ENCODE measurements around the gene SPATA13. TPM values are rescaled to one million over a fixed set of nuclear protein-coding genes. Genes with fewer than 3 reads are reported as not detected.
A peak's percentile ranks its signal among the peaks of the same experiment; 100 is the strongest.
"Not testable (repeated sequence)": the region's sequence is repeated elsewhere in the genome, so short reads cannot be mapped to it uniquely, and the experiment has no call there.

SPATA13 gene
- total and polyA plus RNA-seq, 4 experiments from 2014 or later, result 43.2 to 110 (median 93.4) TPM

DNA sequence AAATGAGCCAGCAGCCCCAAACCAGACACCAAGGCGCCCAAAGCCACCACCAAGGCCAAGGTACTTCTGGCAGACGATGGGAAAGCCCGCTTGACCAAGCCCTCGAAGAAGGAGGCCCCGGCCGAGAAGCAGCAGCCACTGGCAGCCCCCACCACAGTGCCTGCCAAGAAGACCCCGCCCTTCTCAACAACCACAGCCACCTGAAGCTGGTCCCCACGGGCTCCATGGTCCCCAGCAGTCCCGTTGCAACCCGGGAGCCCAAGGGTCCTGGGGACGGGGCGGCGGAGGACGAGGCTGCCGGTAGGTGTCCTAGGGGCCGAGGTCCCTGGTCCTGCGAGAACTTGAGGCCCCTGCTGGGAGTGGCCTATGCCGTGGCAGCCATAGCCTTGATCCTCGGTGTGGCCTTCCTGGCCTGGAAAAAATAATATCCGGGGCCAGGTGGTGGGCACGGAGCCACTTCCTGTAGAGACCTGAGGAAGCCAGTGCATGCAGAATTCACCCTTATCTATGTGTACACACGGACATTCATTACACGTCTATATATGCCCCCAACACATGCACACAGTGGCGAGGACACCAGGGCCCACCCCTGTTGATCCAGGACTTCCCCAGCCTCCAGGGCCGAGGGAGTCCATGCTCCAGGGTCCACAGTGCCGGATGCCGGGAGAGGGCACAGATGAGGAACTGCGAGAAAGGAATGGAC lies 162.7 kb downstream of the SPATA13 start:
- no peak overlapping the region for H3K27ac Mint-ChIP-seq
- Histone ChIP-seq H3K36me3 (ENCODE audit: insufficient read depth, low read length) (no peaks in the 10 kb centered on the region), H3K4me1 (ENCODE audit: insufficient read depth, low read length) (no peaks in the 10 kb centered on the region), H3K4me3 (ENCODE audit: low read length in 2 of 2) (no peak overlapping the region), H3K9me3 (ENCODE audit: control insufficient read depth in 1 of 2, low read length in 2 of 2) (no peaks in the 10 kb centered on the region), H3K27ac (ENCODE audit: low read depth, low read length) (no peak overlapping the region), H3K27me3 (ENCODE audit: insufficient read depth, low read length) (no peaks in the 10 kb centered on the region)
- ChIA-PET POLR2A (ENCODE audit: partially characterized antibody) (no interaction called here), CTCF (ENCODE audit: partially characterized antibody) (no interaction called here)
- DNase-seq, result no peak
- no peaks in the 10 kb centered on the region for H3K4me1 Mint-ChIP-seq
- peaks cover 18% of the 10 kb centered on the region in 2 donors for H3K27me3 Mint-ChIP-seq
- H3K36me3 Mint-ChIP-seq, result no peaks in the 10 kb centered on the region
- peak overlapping the region in 1 of 8 donors; percentile 52 for H3K4me3 Mint-ChIP-seq
- no peaks in the 10 kb centered on the region for H3K9me3 Mint-ChIP-seq
- intact Hi-C loops (cut with micrococcal nuclease), result no loop called here

DNA sequence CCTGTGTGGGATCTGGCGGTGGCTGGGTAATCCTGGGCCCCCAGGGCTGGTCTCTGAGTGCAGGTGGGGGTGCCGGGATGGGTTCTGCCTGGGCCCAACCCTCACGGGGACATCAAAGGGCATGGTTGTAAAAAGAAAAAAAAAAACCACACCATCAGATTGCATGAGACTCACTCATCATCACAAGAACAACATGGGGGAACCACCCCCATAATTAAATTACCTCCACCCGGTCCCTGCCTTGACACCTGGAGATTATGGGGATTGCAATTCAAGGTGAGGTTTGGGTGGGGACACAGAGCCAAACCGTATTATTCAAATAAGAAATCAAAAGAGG lies 163.2 kb downstream of the SPATA13 start:
- CTCF ChIA-PET (ENCODE audit: partially characterized antibody), result no interaction called here
- H3K27ac Mint-ChIP-seq, result no peak overlapping the region
- H3K4me1 Mint-ChIP-seq, result peaks cover 0 to 3% (median 0%) of the 10 kb centered on the region in 4 donors
- no peaks in the 10 kb centered on the region for H3K4me1 ChIP-seq (ENCODE audit: insufficient read depth, low read length)
- intact Hi-C loops (cut with micrococcal nuclease), result no loop called here
- H3K9me3 ChIP-seq (ENCODE audit: control insufficient read depth in 1 of 2, low read length in 2 of 2), result no peaks in the 10 kb centered on the region
- H3K36me3 Mint-ChIP-seq, result no peaks in the 10 kb centered on the region
- peaks cover 20 to 21% of the 10 kb centered on the region in 2 donors for H3K27me3 Mint-ChIP-seq
- H3K27ac ChIP-seq (ENCODE audit: low read depth, low read length), result no peak overlapping the region
- peaks cover 0 to 2% (median 0%) of the 10 kb centered on the region in 8 donors for H3K9me3 Mint-ChIP-seq
- no peak overlapping the region for H3K4me3 ChIP-seq (ENCODE audit: low read length in 2 of 2)
- no peak for DNase-seq
- no peak overlapping the region for H3K4me3 Mint-ChIP-seq
- H3K27me3 ChIP-seq (ENCODE audit: insufficient read depth, low read length), result no peaks in the 10 kb centered on the region
- H3K36me3 ChIP-seq (ENCODE audit: insufficient read depth, low read length), result no peaks in the 10 kb centered on the region
- POLR2A ChIA-PET (ENCODE audit: partially characterized antibody), result no interaction called here

DNA sequence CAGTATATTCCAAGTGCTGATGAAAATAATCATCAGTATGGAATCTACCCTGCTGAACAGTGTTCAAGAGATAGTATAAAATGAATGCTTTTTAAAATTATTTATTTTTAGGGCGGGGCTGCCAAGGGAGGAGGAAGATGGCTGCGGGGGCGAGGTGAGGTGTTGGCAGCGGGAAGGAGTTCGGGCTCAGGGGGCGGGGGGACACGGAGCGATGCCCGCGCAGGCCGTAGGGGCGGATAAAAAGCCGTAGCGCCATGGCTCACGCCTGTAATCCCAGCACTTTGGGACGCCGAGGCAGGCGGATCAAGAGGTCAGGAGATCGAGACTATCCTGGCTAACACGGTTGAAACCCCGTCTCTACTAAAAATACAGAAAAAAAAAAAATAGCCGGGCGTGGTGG lies 167.1 kb downstream of the SPATA13 start:
- CTCF ChIA-PET (ENCODE audit: partially characterized antibody); H3K27ac ChIP-seq (ENCODE audit: low read depth, low read length); H3K4me3 ChIP-seq (ENCODE audit: low read length in 2 of 2); H3K4me1 ChIP-seq (ENCODE audit: insufficient read depth, low read length); H3K27me3 ChIP-seq (ENCODE audit: insufficient read depth, low read length); H3K9me3 Mint-ChIP-seq; H3K4me1 Mint-ChIP-seq; DNase-seq; POLR2A ChIA-PET (ENCODE audit: partially characterized antibody); H3K36me3 ChIP-seq (ENCODE audit: insufficient read depth, low read length); H3K27ac Mint-ChIP-seq; H3K36me3 Mint-ChIP-seq; H3K9me3 ChIP-seq (ENCODE audit: control insufficient read depth in 1 of 2, low read length in 2 of 2); intact Hi-C loops (cut with micrococcal nuclease): not testable (repeated sequence)
- Mint-ChIP-seq H3K4me3 (peak overlapping the region in 2 of 8 donors; percentile 20 to 36), H3K27me3 (peaks cover 20 to 25% of the 10 kb centered on the region in 2 donors)

DNA sequence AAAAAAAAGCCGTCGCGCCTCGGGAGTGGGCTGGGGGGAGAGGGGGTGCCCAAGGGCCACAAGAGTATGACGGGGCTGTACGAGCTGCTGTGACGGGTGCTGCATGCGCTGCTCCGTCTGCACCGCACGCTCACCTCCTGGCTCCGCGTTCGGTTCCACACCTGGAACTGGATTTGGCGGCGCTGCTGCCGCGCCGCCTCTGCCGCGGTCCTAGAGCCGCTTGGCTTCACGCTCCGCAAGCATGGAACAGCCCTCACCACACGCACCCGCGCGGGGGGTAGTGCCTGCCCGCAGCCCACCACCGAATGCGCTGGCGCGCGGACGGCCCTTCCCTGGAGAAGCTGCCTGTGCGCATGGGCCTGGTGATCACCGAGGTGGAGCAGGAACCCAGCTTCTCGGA lies 167.6 kb downstream of the SPATA13 start:
- Mint-ChIP-seq H3K36me3 (no peaks in the 10 kb centered on the region), H3K4me3 (peak overlapping the region in 5 of 8 donors; percentile 6 to 48 (median 20)), H3K9me3 (peaks cover 0 to 2% (median under 1%) of the 10 kb centered on the region in 8 donors), H3K27ac (no peak overlapping the region), H3K27me3 (peaks cover 20 to 28% of the 10 kb centered on the region in 2 donors), H3K4me1 (peaks cover 0 to 5% (median 0%) of the 10 kb centered on the region in 4 donors)
- Histone ChIP-seq H3K27ac (ENCODE audit: low read depth, low read length) (no peak overlapping the region), H3K36me3 (ENCODE audit: insufficient read depth, low read length) (no peaks in the 10 kb centered on the region), H3K4me1 (ENCODE audit: insufficient read depth, low read length) (no peaks in the 10 kb centered on the region), H3K27me3 (ENCODE audit: insufficient read depth, low read length) (no peaks in the 10 kb centered on the region), H3K4me3 (ENCODE audit: low read length in 2 of 2) (no peak overlapping the region), H3K9me3 (ENCODE audit: control insufficient read depth in 1 of 2, low read length in 2 of 2) (no peaks in the 10 kb centered on the region)
- intact Hi-C loops (cut with micrococcal nuclease), result no loop called here
- ChIA-PET POLR2A (ENCODE audit: partially characterized antibody) (no interaction called here), CTCF (ENCODE audit: partially characterized antibody) (no interaction called here)
- no peak for DNase-seq

DNA sequence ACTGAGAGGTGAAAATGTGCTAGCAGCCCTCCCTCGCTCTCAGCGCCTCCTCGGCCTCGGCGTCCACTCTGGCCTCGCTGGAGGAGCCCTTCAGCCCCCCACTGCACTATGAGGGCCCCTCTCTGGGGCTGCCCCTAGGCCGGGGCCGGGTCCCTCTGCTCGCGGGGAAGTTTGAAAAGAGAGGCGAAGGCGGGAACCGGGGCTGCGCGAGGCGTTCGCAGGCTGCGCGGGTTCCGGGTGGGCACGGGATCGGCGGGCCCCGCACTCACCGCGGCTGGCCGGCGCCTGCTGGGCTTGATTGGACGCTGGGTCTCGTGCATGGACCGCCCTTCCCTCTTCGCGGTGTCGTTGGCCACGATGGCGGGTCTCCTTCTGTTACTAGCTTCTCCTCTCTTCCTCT lies 178.2 kb downstream of the SPATA13 start:
- H3K4me1 Mint-ChIP-seq, result no peaks in the 10 kb centered on the region
- no peaks in the 10 kb centered on the region for H3K36me3 ChIP-seq (ENCODE audit: insufficient read depth, low read length)
- H3K27me3 Mint-ChIP-seq, result peaks cover 3 to 4% of the 10 kb centered on the region in 2 donors
- H3K27me3 ChIP-seq (ENCODE audit: insufficient read depth, low read length), result no peaks in the 10 kb centered on the region
- no peaks in the 10 kb centered on the region for H3K4me1 ChIP-seq (ENCODE audit: insufficient read depth, low read length)
- POLR2A ChIA-PET (ENCODE audit: partially characterized antibody), result no interaction called here
- peaks cover 0 to 4% of the 10 kb centered on the region in 2 donors for H3K36me3 Mint-ChIP-seq
- H3K4me3 Mint-ChIP-seq, result no peak overlapping the region
- DNase-seq, result no peak
- CTCF ChIA-PET (ENCODE audit: partially characterized antibody), result no interaction called here
- H3K4me3 ChIP-seq (ENCODE audit: low read length in 2 of 2), result no peak overlapping the region
- no peak overlapping the region for H3K27ac Mint-ChIP-seq
- no peak overlapping the region for H3K27ac ChIP-seq (ENCODE audit: low read depth, low read length)
- H3K9me3 Mint-ChIP-seq, result peaks cover 0 to 3% (median 0%) of the 10 kb centered on the region in 8 donors
- no peaks in the 10 kb centered on the region for H3K9me3 ChIP-seq (ENCODE audit: control insufficient read depth in 1 of 2, low read length in 2 of 2)
- intact Hi-C loops (cut with micrococcal nuclease), result no loop called here

DNA sequence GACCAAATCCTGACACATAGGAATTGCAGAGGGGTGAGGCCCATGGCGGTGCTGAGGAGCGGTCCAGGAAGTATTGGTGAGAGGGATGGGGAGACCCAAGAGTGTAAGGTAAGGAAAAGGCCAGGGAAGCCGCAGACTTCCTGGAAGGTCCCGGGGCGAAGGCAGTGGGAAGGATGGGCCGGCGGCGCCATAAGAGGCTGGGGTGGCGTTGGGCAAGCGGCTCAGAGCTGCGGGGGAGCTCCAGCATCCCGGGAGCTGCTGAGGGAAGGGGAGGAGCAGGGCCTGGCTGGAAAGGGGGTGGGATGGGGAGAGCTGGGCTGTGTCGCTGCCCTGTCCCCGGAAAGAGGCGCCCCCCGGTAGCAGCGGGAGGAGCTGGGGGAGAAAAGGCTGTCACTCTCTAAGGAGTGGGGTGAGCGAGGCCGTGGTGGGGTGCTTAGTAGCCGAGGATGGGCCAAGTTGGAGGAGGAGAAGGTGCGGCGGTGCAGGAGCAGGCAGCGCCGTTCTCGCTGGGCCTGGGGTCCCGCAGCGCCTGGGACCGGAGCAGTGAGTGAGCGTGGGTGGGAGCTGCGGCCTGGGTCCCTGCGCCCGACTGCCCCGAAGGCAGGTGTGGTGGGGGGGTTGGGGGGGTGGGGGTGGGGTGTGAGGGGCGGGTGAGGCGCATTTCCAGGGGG lies 179.6 kb downstream of the SPATA13 start:
- Mint-ChIP-seq H3K4me3 (no peak overlapping the region), H3K27ac (no peak overlapping the region), H3K4me1 (no peaks in the 10 kb centered on the region), H3K36me3 (peaks cover 0 to 4% of the 10 kb centered on the region in 2 donors), H3K27me3 (peaks cover 1 to 2% of the 10 kb centered on the region in 2 donors), H3K9me3 (peaks cover 0 to 3% (median 0%) of the 10 kb centered on the region in 8 donors)
- ChIA-PET CTCF (ENCODE audit: partially characterized antibody) (no interaction called here), POLR2A (ENCODE audit: partially characterized antibody) (no interaction called here)
- Histone ChIP-seq H3K36me3 (ENCODE audit: insufficient read depth, low read length) (no peaks in the 10 kb centered on the region), H3K4me3 (ENCODE audit: low read length in 2 of 2) (no peak overlapping the region), H3K27ac (ENCODE audit: low read depth, low read length) (no peak overlapping the region), H3K4me1 (ENCODE audit: insufficient read depth, low read length) (no peaks in the 10 kb centered on the region), H3K9me3 (ENCODE audit: control insufficient read depth in 1 of 2, low read length in 2 of 2) (no peaks in the 10 kb centered on the region), H3K27me3 (ENCODE audit: insufficient read depth, low read length) (no peaks in the 10 kb centered on the region)
- no peak for DNase-seq
- intact Hi-C loops (cut with micrococcal nuclease), result no loop called here

DNA sequence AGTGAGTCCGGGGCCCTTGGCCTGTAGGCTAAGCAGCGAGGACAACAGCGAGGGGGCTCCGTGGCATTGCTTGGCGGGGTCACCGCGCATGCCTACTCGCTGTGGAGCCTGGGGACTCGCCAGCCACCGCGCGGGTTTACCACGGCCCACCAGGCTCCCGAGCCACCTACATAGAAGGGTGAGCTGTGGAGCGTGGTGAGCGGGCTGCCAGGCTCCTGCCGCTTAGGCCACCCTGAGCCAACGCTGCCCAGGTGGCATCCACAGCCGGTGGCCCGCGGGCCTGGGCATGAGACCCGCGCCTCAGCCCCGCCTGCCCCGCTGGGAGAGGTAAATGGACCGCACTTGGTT lies 180.1 kb downstream of the SPATA13 start:
- no peak for DNase-seq
- H3K4me1 Mint-ChIP-seq, result no peaks in the 10 kb centered on the region
- peaks cover 0 to 3% (median 0%) of the 10 kb centered on the region in 8 donors for H3K9me3 Mint-ChIP-seq
- peaks cover 0 to 4% of the 10 kb centered on the region in 2 donors for H3K36me3 Mint-ChIP-seq
- peaks cover 1 to 2% of the 10 kb centered on the region in 2 donors for H3K27me3 Mint-ChIP-seq
- ChIA-PET POLR2A (ENCODE audit: partially characterized antibody) (no interaction called here), CTCF (ENCODE audit: partially characterized antibody) (no interaction called here)
- intact Hi-C loops (cut with micrococcal nuclease), result no loop called here
- Histone ChIP-seq H3K9me3 (ENCODE audit: control insufficient read depth in 1 of 2, low read length in 2 of 2) (no peaks in the 10 kb centered on the region), H3K27me3 (ENCODE audit: insufficient read depth, low read length) (no peaks in the 10 kb centered on the region), H3K27ac (ENCODE audit: low read depth, low read length) (no peak overlapping the region), H3K36me3 (ENCODE audit: insufficient read depth, low read length) (no peaks in the 10 kb centered on the region), H3K4me1 (ENCODE audit: insufficient read depth, low read length) (no peaks in the 10 kb centered on the region), H3K4me3 (ENCODE audit: low read length in 2 of 2) (no peak overlapping the region)
- H3K27ac Mint-ChIP-seq, result no peak overlapping the region
- H3K4me3 Mint-ChIP-seq, result no peak overlapping the region

All from CD4-positive, alpha-beta memory T cell (primary cell).